DOHH2 (cell line): ENCODE measurements around the gene BTBD16.

Experiments used
- H3F3A ChIP-seq: fragments of 200-600 bp; sonication (generic), shearing (Covaris generic); 2 replicates; pipeline ENCODE4 v1.6.0; 2016; ENCODE audit warnings: antibody characterized with exemption, mild to moderate bottlenecking; ENCODE audit not compliant: control insufficient read depth, insufficient read depth
- H3K27ac ChIP-seq: fragments of 200-600 bp; sonication (generic); 2 replicates; pipeline ENCODE4 v1.5.1; 2014; ENCODE audit warnings: low read depth, mild to moderate bottlenecking, low read length, moderate library complexity
- H3K27me3 ChIP-seq: fragments of 200-600 bp; sonication (generic); 2 replicates; pipeline ENCODE4 v1.6.1; 2014; ENCODE audit warnings: mild to moderate bottlenecking, low read length, mixed read lengths; ENCODE audit not compliant: control insufficient read depth
- H3K36me3 ChIP-seq: fragments of 200-600 bp; sonication (generic); 2 replicates; pipeline ENCODE4 v1.6.1; 2014; ENCODE audit warnings: mild to moderate bottlenecking, low read length, moderate library complexity, mixed read lengths; ENCODE audit not compliant: control insufficient read depth
- H3K4me1 ChIP-seq: fragments of 200-600 bp; sonication (generic); 2 replicates; pipeline ENCODE4 v1.6.1; 2014; ENCODE audit warnings: mild to moderate bottlenecking, low read length, mixed read lengths; ENCODE audit not compliant: control insufficient read depth
- H3K4me2 ChIP-seq: fragments of 200-600 bp; sonication (generic); 2 replicates; pipeline ENCODE4 v1.6.0; 2014; ENCODE audit warnings: mild to moderate bottlenecking, low read length, moderate library complexity
- H3K4me3 ChIP-seq: fragments of 200-600 bp; sonication (generic); 2 replicates; pipeline ENCODE4 v1.5.1; 2014; ENCODE audit warnings: mild to moderate bottlenecking, low read length, mixed read lengths
- H3K79me2 ChIP-seq: fragments of 200-600 bp; sonication (generic); 2 replicates; pipeline ENCODE4 v1.6.1; 2014; ENCODE audit warnings: mild to moderate bottlenecking, low read length, mixed read lengths; ENCODE audit not compliant: control insufficient read depth
- H3K9me2 ChIP-seq: fragments of 200-600 bp; sonication (generic); replicated peaks from 2 replicates; pipeline ENCODE4 v1.6.1; 2014; ENCODE audit warnings: mild to moderate bottlenecking, low read length, mixed read lengths; ENCODE audit not compliant: control insufficient read depth
- H3K9me3 ChIP-seq: fragments of 200-600 bp; sonication (generic); 2 replicates; pipeline ENCODE4 v1.6.1; 2014; ENCODE audit warnings: antibody characterized with exemption, low read length, mixed read lengths; ENCODE audit not compliant: control insufficient read depth, insufficient read depth
- H4K20me1 ChIP-seq: fragments of 200-600 bp; sonication (generic); 2 replicates; pipeline ENCODE4 v1.6.0; 2014; ENCODE audit warnings: low read depth, mild to moderate bottlenecking, antibody characterized with exemption, low read length, moderate library complexity; ENCODE audit not compliant: control insufficient read depth, insufficient read depth
- CTCF ChIP-seq: fragments of 200-600 bp; sonication (generic); IDR thresholded peaks from one replicate; pipeline ENCODE4 v1.5.1; 2014; ENCODE audit warnings: antibody characterized with exemption, mild to moderate bottlenecking, low read depth, low read length; ENCODE audit not compliant: poor library complexity, severe bottlenecking
- EZH2phosphoT487 ChIP-seq: fragments of 200-600 bp; sonication (generic); IDR thresholded peaks from 2 replicates; pipeline ENCODE4 v1.6.1; 2017; ENCODE audit warnings: borderline replicate concordance, mild to moderate bottlenecking, antibody characterized with exemption, low read length, moderate library complexity, mixed read lengths

Gene BTBD16

GRCh38 chr10:122258136-122259074 is 12.7 kb upstream of the BTBD16 start:
- Histone ChIP-seq H3K4me1 (no peaks in the 10 kb centered on the region), H3K27me3 (peaks cover 2% of the 10 kb centered on the region; the same call in 1 of the 2 replicates), H3K9me2 (no peaks in the 10 kb centered on the region), H3K27ac (no peak overlapping the region), H3F3A (no peaks in the 10 kb centered on the region), H3K36me3 (no peaks in the 10 kb centered on the region), H4K20me1 (no peaks in the 10 kb centered on the region), H3K4me2 (no peak overlapping the region), H3K4me3 (no peak overlapping the region), H3K79me2 (no peaks in the 10 kb centered on the region), H3K9me3 (0 out of 2 replicates have a peak, but pooled peaks cover 3% of the 10 kb centered on the region)
- TF ChIP-seq CTCF, result no peak
- no peak for TF ChIP-seq EZH2phosphoT487

DNA sequence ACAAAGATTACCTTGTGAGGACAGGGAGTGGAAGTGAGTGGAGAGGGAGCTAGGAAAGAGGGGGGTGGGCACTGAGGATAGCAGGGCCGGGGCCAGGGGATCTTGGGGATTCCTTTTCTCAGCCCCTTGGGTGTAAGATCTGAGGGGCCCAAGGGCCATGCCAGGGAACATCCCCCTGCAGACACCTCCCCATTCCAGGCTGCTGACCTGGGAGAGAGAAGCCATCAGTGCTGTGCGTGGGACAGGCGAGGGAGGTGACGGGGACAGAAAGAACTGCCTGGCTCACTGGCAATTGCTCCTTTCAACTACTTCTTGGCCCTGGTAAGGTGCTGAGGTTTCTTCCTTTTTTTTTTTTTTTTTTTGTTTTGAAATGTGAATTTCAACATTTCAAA is 12.0 kb upstream of the BTBD16 start:
- Histone ChIP-seq H4K20me1 (no peaks in the 10 kb centered on the region), H3K9me3 (0 out of 2 replicates have a peak, but pooled peaks cover 3% of the 10 kb centered on the region), H3K27ac (no peak overlapping the region), H3K4me2 (no peak overlapping the region), H3K4me3 (no peak overlapping the region), H3K36me3 (no peaks in the 10 kb centered on the region), H3K9me2 (no peaks in the 10 kb centered on the region), H3K79me2 (no peaks in the 10 kb centered on the region), H3K27me3 (peaks cover 4% of the 10 kb centered on the region; the same call in 1 of the 2 replicates), H3K4me1 (no peaks in the 10 kb centered on the region), H3F3A (no peaks in the 10 kb centered on the region)
- TF ChIP-seq EZH2phosphoT487 (no peak), CTCF (no peak)

- Histone ChIP-seq H3K4me1 (no peaks in the 10 kb centered on the region), H3F3A (no peaks in the 10 kb centered on the region), H3K79me2 (no peaks in the 10 kb centered on the region), H3K4me2 (no peak overlapping the region), H3K9me2 (no peaks in the 10 kb centered on the region), H3K9me3 (0 out of 2 replicates have a peak, but pooled peaks cover 3% of the 10 kb centered on the region), H3K4me3 (no peak overlapping the region), H3K27ac (no peak overlapping the region), H4K20me1 (no peaks in the 10 kb centered on the region), H3K36me3 (no peaks in the 10 kb centered on the region), H3K27me3 (peaks cover 5% of the 10 kb centered on the region; the same call in 1 of the 2 replicates)
- TF ChIP-seq EZH2phosphoT487 (no peak), CTCF (no peak)
These were observed 9.5 kb upstream of the BTBD16 start for GRCh38 chr10:122261584-122261983.
